Adipocyte (in vitro differentiated cells): ENCODE measurements around the gene WNT16.
"Not testable (repeated sequence)": the region's sequence is repeated elsewhere in the genome, so short reads cannot be mapped to it uniquely, and the experiment has no call there.

Source experiments
- DNase-seq: peaks from one replicate; pipeline ENCODE4 v3.0.0-alpha.2; 2015; ENCODE audit warnings: low read depth
- H3K27me3 ChIP-seq: replicated peaks from 2 replicates; pipeline ENCODE4 v1.7.0; 2013; ENCODE audit warnings: mild to moderate bottlenecking, low read length, moderate library complexity; ENCODE audit not compliant: control insufficient read depth, insufficient read depth
- H3K36me3 ChIP-seq: 2 replicates; pipeline ENCODE4 v1.7.0; 2013; ENCODE audit warnings: low read length, mild to moderate bottlenecking, moderate library complexity; ENCODE audit not compliant: control insufficient read depth, insufficient read depth, severe bottlenecking
- H3K4me1 ChIP-seq: 2 replicates; pipeline ENCODE4 v1.7.0; 2013; ENCODE audit warnings: mild to moderate bottlenecking, low read length, moderate library complexity; ENCODE audit not compliant: control insufficient read depth, insufficient read depth
- H3K4me3 ChIP-seq: 2 replicates; pipeline ENCODE4 v1.7.0; 2013; ENCODE audit warnings: mild to moderate bottlenecking, low read length, moderate library complexity
- H3K9ac ChIP-seq: 2 replicates; pipeline ENCODE4 v1.7.0; 2013; ENCODE audit warnings: mild to moderate bottlenecking, low read length, moderate library complexity
- H3K9me3 ChIP-seq: 2 replicates; pipeline ENCODE4 v1.7.0; 2013; ENCODE audit warnings: mild to moderate bottlenecking, low read length, moderate library complexity; ENCODE audit not compliant: control insufficient read depth

Gene WNT16, protein sequence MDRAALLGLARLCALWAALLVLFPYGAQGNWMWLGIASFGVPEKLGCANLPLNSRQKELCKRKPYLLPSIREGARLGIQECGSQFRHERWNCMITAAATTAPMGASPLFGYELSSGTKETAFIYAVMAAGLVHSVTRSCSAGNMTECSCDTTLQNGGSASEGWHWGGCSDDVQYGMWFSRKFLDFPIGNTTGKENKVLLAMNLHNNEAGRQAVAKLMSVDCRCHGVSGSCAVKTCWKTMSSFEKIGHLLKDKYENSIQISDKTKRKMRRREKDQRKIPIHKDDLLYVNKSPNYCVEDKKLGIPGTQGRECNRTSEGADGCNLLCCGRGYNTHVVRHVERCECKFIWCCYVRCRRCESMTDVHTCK

DNA sequence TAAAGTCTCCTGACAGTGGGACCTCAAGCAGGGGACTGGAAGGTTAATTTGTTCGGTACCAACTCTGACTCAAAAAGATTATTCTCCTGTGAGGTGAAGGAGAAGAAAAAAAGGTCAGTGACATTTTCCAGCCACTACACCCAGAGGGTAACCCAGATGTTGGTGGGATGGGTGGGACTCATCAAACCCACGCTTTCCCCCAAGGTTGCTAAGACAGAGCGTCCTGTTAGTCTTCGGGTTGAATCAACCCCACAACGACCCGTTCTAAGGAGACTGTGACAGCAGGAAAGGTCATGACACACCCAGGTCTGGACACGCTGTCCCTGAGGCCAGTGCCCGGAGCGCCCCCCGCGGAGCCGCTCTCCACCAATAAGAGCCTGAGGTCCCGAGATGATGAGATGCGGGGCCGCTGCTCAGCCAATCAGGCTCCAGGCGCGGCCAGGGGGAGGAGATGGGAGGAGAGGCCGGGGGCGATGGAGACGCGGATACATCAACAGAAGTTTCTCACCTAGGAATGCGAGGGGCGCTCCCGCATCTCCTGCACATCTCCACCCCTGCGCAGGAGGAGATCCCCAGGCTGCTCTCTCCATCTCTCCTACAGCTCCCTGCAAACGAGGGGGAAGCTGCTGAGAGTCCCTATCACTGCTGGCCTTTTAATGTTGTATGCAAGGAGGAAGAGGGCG lies at the start of gene WNT16:
Gene WNT16 (plus strand): TSS at position 493 of the 683 bp plus-strand sequence. CDS start 293 bp downstream, outside the sequence.
- Histone ChIP-seq H3K4me3 (peak within 1 kb of the TSS; percentile 86), H3K9me3 (no peaks in the 10 kb centered on the region), H3K4me1 (peaks cover 13% of the 10 kb centered on the region), H3K36me3 (no peaks in the 10 kb centered on the region), H3K27me3 (peaks cover 31% of the 10 kb centered on the region), H3K9ac (no peak within 1 kb of the TSS)
- DNase-seq = no peak

DNA sequence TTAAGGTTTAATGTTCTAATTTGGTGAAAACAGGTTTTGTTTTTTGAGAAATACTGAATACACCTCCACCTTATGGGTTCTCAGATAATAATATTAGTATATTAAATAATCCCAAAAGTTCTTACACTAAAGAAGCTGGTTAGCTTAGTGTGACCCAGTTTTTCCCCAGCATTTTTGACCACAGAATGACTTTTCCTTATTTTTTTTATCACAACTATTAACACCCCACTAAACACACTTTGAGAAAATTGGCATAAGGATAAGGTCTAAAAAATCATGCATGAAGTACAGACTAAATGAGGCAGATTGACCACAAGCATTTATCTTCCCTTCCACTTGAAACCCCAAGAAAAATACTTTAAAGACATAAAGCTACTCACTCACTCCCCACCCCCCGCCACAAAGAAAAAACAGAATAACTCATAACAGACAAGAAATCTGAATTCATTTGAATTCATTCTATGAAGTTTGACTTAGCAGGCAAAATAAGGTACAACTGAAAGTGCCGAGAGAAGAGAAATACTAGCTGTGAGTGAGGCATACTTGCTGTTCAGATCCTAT lies 49.7 kb upstream of the WNT16 start:
- no peak for DNase-seq
- Histone ChIP-seq H3K36me3 (peaks cover 9% of the 10 kb centered on the region), H3K9me3 (no peaks in the 10 kb centered on the region), H3K27me3 (no peaks in the 10 kb centered on the region), H3K4me1 (peaks cover 20% of the 10 kb centered on the region), H3K4me3 (peak overlapping the region; percentile 50), H3K9ac (no peak overlapping the region)

DNA sequence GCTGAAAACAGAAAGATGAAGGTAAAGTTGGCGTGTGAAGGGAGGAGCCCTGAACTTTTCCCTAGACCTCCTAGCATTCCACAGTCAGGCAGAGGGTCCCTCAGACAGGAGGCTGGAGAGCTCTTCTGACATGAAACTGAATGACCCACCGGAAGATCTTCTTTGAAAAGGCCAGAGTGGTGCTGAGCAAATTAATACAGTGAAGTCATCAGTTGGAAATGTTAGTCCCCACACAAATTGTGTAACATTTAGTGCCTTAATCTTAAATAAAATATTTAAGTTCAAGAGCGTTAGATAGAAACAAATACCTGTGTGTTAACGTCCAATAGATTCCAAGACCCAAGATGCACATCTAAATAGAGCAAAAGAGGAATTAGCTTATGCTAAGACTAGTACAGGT lies 49.0 kb upstream of the WNT16 start:
- Histone ChIP-seq H3K9ac (no peak overlapping the region), H3K4me1 (peaks cover 13% of the 10 kb centered on the region), H3K9me3 (no peaks in the 10 kb centered on the region), H3K4me3 (no peak overlapping the region), H3K36me3 (peaks cover 9% of the 10 kb centered on the region), H3K27me3 (no peaks in the 10 kb centered on the region)
- DNase-seq = no peak

DNA sequence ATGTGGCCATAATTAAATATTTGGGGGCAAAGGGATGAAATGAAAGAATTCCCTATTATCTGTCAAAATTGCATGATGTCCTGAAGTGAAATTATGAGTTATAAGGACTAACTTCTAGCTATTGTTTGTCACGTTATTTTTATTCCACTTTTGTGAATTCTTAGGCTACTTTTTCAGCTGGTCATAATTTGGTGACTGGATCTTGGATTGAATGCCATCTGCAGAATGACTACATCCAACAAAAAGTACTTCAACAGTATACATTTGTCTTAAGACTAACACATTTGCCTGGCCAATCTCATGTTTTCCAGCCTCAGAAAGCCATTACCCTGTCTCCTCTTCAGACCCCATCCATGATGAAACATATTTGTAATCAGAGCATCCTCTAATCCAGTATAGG lies 48.1 kb upstream of the WNT16 start:
- peaks cover 11% of the 10 kb centered on the region for H3K4me1 ChIP-seq
- no peak overlapping the region for H3K4me3 ChIP-seq
- peaks cover 4% of the 10 kb centered on the region for H3K9me3 ChIP-seq
- DNase-seq = no peak
- no peak overlapping the region for H3K9ac ChIP-seq
- H3K27me3 ChIP-seq = no peaks in the 10 kb centered on the region
- H3K36me3 ChIP-seq = peaks cover 10% of the 10 kb centered on the region

DNA sequence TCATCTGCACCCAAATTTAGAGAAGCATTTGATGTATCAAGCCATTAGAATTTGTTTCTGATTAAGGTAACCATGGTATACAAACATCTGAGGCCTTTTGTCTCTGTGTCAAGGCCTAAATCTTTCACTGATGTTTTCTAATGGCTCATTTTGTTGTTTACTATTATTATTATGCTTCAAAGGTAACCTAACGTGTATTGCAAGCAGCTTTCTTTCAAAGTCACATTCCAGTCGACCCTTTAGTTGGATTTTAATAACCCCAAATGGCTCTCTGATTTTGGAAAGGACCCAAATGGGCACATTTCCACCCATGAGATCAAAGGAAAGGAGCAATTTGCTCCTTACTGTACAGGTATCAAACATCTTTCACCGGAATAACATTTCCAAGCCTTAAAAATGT lies 46.7 kb upstream of the WNT16 start:
- peaks cover 11% of the 10 kb centered on the region for H3K4me1 ChIP-seq
- peaks cover 16% of the 10 kb centered on the region for H3K36me3 ChIP-seq
- H3K27me3 ChIP-seq = no peaks in the 10 kb centered on the region
- no peak overlapping the region for H3K9ac ChIP-seq
- no peak for DNase-seq
- H3K4me3 ChIP-seq = no peak overlapping the region
- H3K9me3 ChIP-seq = peaks cover 4% of the 10 kb centered on the region

DNA sequence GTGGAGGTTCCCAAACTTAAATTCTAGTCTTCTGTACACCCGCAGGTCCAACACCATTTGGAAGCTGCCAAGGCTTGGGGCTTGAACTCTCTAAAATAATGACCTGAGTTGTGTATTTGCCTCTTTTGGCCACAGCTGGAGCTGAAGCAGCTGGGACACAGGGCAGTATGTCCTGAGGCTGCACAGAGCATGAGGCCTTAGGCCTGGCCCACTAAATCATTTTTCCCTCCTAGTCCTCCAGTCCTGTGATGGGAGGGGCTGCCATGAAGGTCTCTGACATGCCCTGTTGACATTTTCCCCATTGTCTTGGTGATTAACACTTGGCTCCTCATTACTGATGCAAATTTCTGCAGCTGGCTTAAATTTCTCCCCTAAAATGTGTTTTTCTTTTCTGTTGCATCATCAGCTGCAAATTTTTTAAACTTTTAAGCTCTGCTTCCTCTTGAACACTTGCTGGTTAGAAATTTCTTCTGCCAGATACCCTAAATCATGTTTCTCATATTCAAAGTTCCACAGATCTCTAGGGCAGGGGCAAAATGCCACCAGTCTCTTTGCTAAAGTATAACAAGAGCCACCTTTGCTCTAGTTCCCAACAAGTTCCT lies 43.6 kb upstream of the WNT16 start:
- H3K4me3 ChIP-seq = no peak overlapping the region
- no peak for DNase-seq
- H3K9ac ChIP-seq = no peak overlapping the region
- H3K9me3 ChIP-seq = peaks cover 4% of the 10 kb centered on the region
- peaks cover 16% of the 10 kb centered on the region for H3K36me3 ChIP-seq
- no peaks in the 10 kb centered on the region for H3K27me3 ChIP-seq
- peaks cover 3% of the 10 kb centered on the region for H3K4me1 ChIP-seq

GRCh38 chr7:121286186-121286585 lies 42.6 kb upstream of the WNT16 start:
- Histone ChIP-seq H3K4me1 (peaks cover 3% of the 10 kb centered on the region), H3K27me3 (no peaks in the 10 kb centered on the region)
- no peak for DNase-seq

DNA sequence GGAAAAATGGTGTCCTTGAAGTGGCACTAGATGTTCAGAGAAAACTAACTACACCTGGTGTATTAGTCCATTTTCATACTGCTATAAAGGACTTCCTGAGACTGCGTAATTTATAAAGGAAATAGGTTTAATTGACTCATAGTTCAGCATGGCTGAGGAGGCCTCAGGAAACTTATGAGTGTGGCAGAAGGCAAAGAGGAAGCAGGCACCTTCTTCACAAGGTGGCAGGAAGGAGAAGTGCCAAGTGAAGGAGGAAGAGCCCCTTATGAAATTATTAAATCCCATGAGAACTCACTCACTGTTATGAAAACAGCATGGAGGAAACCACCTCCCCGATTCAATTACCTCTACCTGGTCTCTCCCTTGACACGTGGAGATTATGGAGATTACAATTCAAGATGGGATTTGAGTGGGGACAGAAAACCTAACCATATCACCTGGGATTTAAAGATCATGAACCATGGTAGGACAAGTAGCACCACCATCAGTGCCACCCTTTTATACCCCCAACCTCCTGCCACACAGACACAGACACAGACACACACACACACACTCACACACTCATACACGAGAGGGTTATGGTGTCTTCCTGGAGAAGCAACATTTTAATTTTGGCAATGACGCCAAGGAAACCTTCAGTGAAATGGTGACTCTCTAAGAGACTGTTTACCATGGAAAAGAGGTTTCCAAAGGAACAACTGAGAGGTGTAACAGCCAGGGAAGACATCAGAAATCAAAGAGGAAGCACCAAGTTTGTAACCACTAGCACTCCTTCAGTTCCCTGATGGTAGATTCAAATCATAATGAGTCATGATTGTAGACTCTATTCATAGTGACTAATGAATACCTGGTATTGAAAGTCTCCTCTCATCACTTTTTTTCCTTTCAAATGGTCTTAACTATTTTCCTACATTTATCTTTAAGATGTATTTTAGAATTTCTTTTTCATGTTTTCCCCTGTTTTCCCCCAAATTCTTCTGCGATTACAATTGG lies 41.8 kb upstream of the WNT16 start:
- H3K27me3 ChIP-seq = no peaks in the 10 kb centered on the region

More at GRCh38 chr7:121286186-121286585, 42.6 kb upstream of the WNT16 start:
- no peak overlapping the region for H3K9ac ChIP-seq
- H3K4me3 ChIP-seq = no peak overlapping the region
- H3K9me3 ChIP-seq = peaks cover 4% of the 10 kb centered on the region
- H3K36me3 ChIP-seq = peaks cover 16% of the 10 kb centered on the region

DNA sequence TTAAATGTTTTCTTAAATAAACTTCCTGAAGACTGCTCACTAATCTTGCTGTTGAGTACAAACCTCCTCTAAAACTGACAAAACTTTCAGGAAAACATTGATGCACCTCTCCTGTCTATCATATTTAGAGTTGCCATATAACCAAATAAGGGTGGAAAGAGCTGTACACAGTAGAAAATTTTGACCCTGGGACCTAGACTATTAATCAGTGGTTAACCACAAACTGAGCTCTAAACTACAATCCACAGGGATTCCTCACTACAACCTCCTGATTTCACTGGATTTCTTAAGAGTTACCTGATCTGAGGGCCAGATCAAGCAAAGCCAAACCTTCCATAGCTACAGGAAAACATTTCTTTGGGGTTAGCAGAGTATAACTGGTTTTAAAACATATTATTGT lies 39.9 kb upstream of the WNT16 start:
- peaks cover 4% of the 10 kb centered on the region for H3K9me3 ChIP-seq
- H3K9ac ChIP-seq = no peak overlapping the region
- H3K27me3 ChIP-seq = no peaks in the 10 kb centered on the region
- H3K4me3 ChIP-seq = no peak overlapping the region
- H3K36me3 ChIP-seq = peaks cover 7% of the 10 kb centered on the region
- peaks cover 3% of the 10 kb centered on the region for H3K4me1 ChIP-seq
- peak; percentile 56 for DNase-seq

More for the DNA sequence above, 41.8 kb upstream of the WNT16 start:
- Histone ChIP-seq H3K9me3 (peaks cover 4% of the 10 kb centered on the region), H3K36me3 (peaks cover 16% of the 10 kb centered on the region), H3K9ac (no peak overlapping the region), H3K4me1 (peaks cover 3% of the 10 kb centered on the region), H3K4me3 (no peak overlapping the region)
- no peak for DNase-seq

GRCh38 chr7:121289930-121290329 lies 38.9 kb upstream of the WNT16 start:
- H3K36me3 ChIP-seq, H3K9me3 ChIP-seq, H3K9ac ChIP-seq, H3K4me3 ChIP-seq, DNase-seq, H3K4me1 ChIP-seq, H3K27me3 ChIP-seq: not testable (repeated sequence)
